MCF 10A (cell line): Measurements from ENCODE around the gene CSAD. TPM values are rescaled to one million over a fixed set of nuclear protein-coding genes. Genes with fewer than 3 reads are reported as not detected.

ENCODE experiments used
- BruUV-seq: library from RNA; stranded (reverse); fragments of 400-500 nt; replicated peaks from 2 replicates; lab custom pipeline; 2021; lab: Mats Ljungman, UMichigan
- CTCF ChIA-PET: fragments of 300-600 bp; sonication (Branson Sonifier 250); formaldehyde crosslinking; extraction: SDS; loops from one replicate; lab custom pipeline; 2021; ENCODE audit warnings: antibody characterized with exemption, inconsistent platforms; lab: Yijun Ruan, JAX
- POLR2A ChIA-PET: fragments of 300-600, 350-650 bp; sonication (Branson Sonifier 250); formaldehyde crosslinking; extraction: SDS; loops from one replicate; lab custom pipeline; 2020; ENCODE audit warnings: antibody characterized with exemption, inconsistent platforms; lab: Yijun Ruan, JAX
- DNase-seq: peaks from one replicate; pipeline ENCODE4 v3.0.0-alpha.2; 2018; ENCODE audit not compliant: unreplicated experiment
- H3K27ac Mint-ChIP-seq: one replicate; pipeline ENCODE4 v1.8.0; 2022; ENCODE audit warnings: mild to moderate bottlenecking, low read depth, mixed read lengths; ENCODE audit not compliant: unreplicated experiment
- H3K27me3 Mint-ChIP-seq: one replicate; pipeline ENCODE4 v1.8.0; 2022; ENCODE audit warnings: mixed read lengths; ENCODE audit not compliant: insufficient read depth, unreplicated experiment
- H3K36me3 Mint-ChIP-seq: one replicate; pipeline ENCODE4 v1.8.0; 2022; ENCODE audit warnings: mild to moderate bottlenecking, moderate library complexity, mixed read lengths; ENCODE audit not compliant: insufficient read depth, unreplicated experiment
- H3K4me1 Mint-ChIP-seq: one replicate; pipeline ENCODE4 v1.8.0; 2022; ENCODE audit warnings: mixed read lengths; ENCODE audit not compliant: insufficient read depth, unreplicated experiment
- H3K4me3 Mint-ChIP-seq: one replicate; pipeline ENCODE4 v1.8.0; 2022; ENCODE audit warnings: mild to moderate bottlenecking, moderate library complexity, mixed read lengths; ENCODE audit not compliant: unreplicated experiment
- H3K9me3 Mint-ChIP-seq: one replicate; pipeline ENCODE4 v1.8.0; 2022; ENCODE audit warnings: mixed read lengths; ENCODE audit not compliant: unreplicated experiment
- CTCF ChIP-seq: fragments of 200-600 bp; IDR thresholded peaks from one replicate; pipeline ENCODE4 v1.8.0; 2022; ENCODE audit warnings: antibody characterized with exemption, mild to moderate bottlenecking; ENCODE audit not compliant: unreplicated experiment
- intact Hi-C: fragments of 100-400 bp; cut with micrococcal nuclease; formaldehyde crosslinking; loops from 2 replicates; pipeline ENCODE4 v1.14.1; 2022
- total RNA-seq: library from RNA; stranded (reverse); gene quantifications from 2 replicates; pipeline ENCODE4 v1.2.3, GENCODE V29; 2022

The CSAD gene
- total RNA-seq, 1 experiment from 2014 or later: 22.7 TPM

DNA sequence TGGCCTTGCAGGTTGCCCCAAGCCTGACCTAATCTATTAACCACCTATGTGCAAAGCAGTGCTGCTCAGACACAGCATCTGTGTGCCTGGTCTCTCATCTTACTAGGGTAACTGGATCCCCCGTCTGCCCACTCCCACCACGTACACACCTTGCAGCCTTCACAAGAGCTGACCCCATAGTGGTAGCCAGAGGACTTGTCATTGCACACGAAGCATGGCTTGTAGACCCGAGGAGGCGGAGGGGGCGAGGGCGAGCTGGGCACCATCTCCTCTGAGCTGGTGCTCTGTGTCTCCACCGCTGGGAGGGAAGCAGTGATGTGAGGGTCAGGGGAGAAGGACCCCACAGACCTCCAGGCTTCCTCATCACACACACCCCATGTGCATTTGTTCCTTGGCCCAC lies 34.8 kb upstream of the CSAD start:
- Mint-ChIP-seq H3K27me3 (no peaks in the 10 kb centered on the region), H3K4me3 (no peak overlapping the region), H3K27ac (no peak overlapping the region), H3K4me1 (peaks cover 38% of the 10 kb centered on the region), H3K36me3 (peaks cover 39% of the 10 kb centered on the region), H3K9me3 (no peaks in the 10 kb centered on the region)
- BruUV-seq: no TSS peak
- no peak for TF ChIP-seq CTCF
- DNase-seq: no peak
- CTCF ChIA-PET: interaction anchor here (0.5 to 9.3 kb wide), 4 partner anchors 34 to 73 kb away, joined by 3 to 275 read pairs (median 24); partner anchors contain the start of genes ESPL1 and PFDN5
- POLR2A ChIA-PET: interaction anchor here (1.1 kb wide), 2 partner anchors 16 to 53 kb away, joined by 5 read pairs; partner anchors contain the start of gene ESPL1
- intact Hi-C loops: no loop called here

- POLR2A ChIA-PET: interaction anchor here (1.1 to 2.8 kb wide), 2 partner anchors 37 to 53 kb away, joined by 5 to 16 read pairs; partner anchors contain the start of gene ESPL1
- H3K9me3 Mint-ChIP-seq: no peaks in the 10 kb centered on the region
- H3K4me3 Mint-ChIP-seq: no peak overlapping the region
- TF ChIP-seq CTCF: no peak
- intact Hi-C loops: loop anchor here (5.0 kb wide), 1 partner anchor 52 kb away; the partner anchor contains the start of gene ESPL1
- peaks cover 38% of the 10 kb centered on the region for H3K4me1 Mint-ChIP-seq
- H3K27ac Mint-ChIP-seq: peak overlapping the region; percentile 47
- BruUV-seq: no TSS peak
- DNase-seq: no peak
- no peaks in the 10 kb centered on the region for H3K27me3 Mint-ChIP-seq
- CTCF ChIA-PET: interaction anchor here (0.6 to 9.3 kb wide), 15 partner anchors 10 to 138 kb away, joined by 3 to 275 read pairs (median 7); partner anchors contain the start of genes AAAS, ESPL1 and PFDN5
- peaks cover 42% of the 10 kb centered on the region for H3K36me3 Mint-ChIP-seq
Measured at GRCh38 chr12:53214687-53215455, 34.1 kb upstream of the CSAD start.

DNA sequence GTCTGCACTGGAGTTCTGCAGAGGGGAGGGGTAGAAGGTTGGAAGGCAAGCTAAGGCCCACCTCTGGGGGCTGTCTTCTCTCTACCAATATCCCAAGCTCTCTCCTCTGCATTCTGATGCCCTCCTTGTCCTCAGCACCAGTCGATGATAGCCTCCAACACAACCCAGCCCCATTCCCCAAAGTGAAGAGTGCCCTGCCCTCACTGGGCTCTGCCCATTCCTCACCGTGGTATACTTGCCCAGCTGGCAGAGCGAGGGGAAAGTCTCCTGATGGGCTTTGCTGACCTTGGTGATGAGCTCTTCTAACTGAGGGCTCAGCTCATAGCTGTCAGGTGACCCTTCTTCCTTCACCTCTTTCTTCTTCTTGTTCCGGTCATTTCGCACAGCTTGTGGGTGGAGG lies 33.5 kb upstream of the CSAD start:
- DNase-seq: no peak
- no peaks in the 10 kb centered on the region for H3K9me3 Mint-ChIP-seq
- BruUV-seq: no TSS peak
- peaks cover 42% of the 10 kb centered on the region for H3K36me3 Mint-ChIP-seq
- no peaks in the 10 kb centered on the region for H3K27me3 Mint-ChIP-seq
- peak overlapping the region; percentile 47 for H3K27ac Mint-ChIP-seq
- POLR2A ChIA-PET: interaction anchor here (0.6 to 2.8 kb wide), 3 partner anchors 38 to 74 kb away, joined by 3 to 16 read pairs (median 5); partner anchors contain the start of gene ESPL1
- no peak for TF ChIP-seq CTCF
- intact Hi-C loops: loop anchor here (5.0 kb wide), 1 partner anchor 53 kb away; the partner anchor contains the start of gene ESPL1
- no peak overlapping the region for H3K4me3 Mint-ChIP-seq
- peaks cover 33% of the 10 kb centered on the region for H3K4me1 Mint-ChIP-seq
- CTCF ChIA-PET: interaction anchor here (0.5 to 9.3 kb wide), 25 partner anchors 11 to 295 kb away, joined by 3 to 275 read pairs (median 5); partner anchors contain the start of genes AAAS, ESPL1 and PFDN5

GRCh38 chr12:53213348-53213747 lies 32.6 kb upstream of the CSAD start:
- POLR2A ChIA-PET: interaction anchor here (0.7 to 2.8 kb wide), 3 partner anchors 38 to 73 kb away, joined by 4 to 16 read pairs (median 5); a partner anchor contains a TSS
- intact Hi-C loops: loop anchor here (1.0 to 5.0 kb wide), 3 partner anchors 38 to 74 kb away; partner anchors contain the start of gene ESPL1

More at GRCh38 chr12:53213348-53213747, 32.6 kb upstream of the CSAD start:
- no TSS peak for BruUV-seq
- Mint-ChIP-seq H3K9me3 (no peaks in the 10 kb centered on the region), H3K4me1 (peaks cover 24% of the 10 kb centered on the region), H3K4me3 (no peak overlapping the region), H3K36me3 (peaks cover 39% of the 10 kb centered on the region), H3K27ac (no peak overlapping the region), H3K27me3 (no peaks in the 10 kb centered on the region)
- TF ChIP-seq CTCF: peak; percentile 93
- peak; percentile 72 for DNase-seq
- CTCF ChIA-PET: interaction anchor here (0.5 to 9.3 kb wide), 29 partner anchors 11 to 610 kb away, joined by 3 to 275 read pairs (median 4); partner anchors contain the start of genes AAAS, ESPL1 and PFDN5
